Prostate gland (tissue), 2 donors: ENCODE results near the gene TSPAN14. TPM values are rescaled to one million over a fixed set of nuclear protein-coding genes. Genes with fewer than 3 reads are reported as not detected.

Experiments used
- DNase-seq: peaks from one replicate; pipeline ENCODE4 v3.0.0-alpha.2; 2019; ENCODE audit warnings: low spot score
- H3K27ac ChIP-seq, 2 donors: fragments of 200-600 bp; sonication (generic); 2 replicates each; pipeline ENCODE4 v1.5.1; 2017 to 2019
- H3K27me3 ChIP-seq: fragments of 200-600 bp; sonication (generic); replicated peaks from 2 replicates; pipeline ENCODE4 v1.5.1; 2019; ENCODE audit not compliant: insufficient read depth
- H3K36me3 ChIP-seq, 2 donors: fragments of 200-600 bp; sonication (generic); 1 replicate in 1 of 2; 2 replicates in 1 of 2; pipeline versions ENCODE4 v1.5.1 to v1.8.1; 2017 to 2019
- H3K4me1 ChIP-seq: fragments of 200-600 bp; sonication (generic); replicated peaks from 2 replicates; pipeline ENCODE4 v1.5.1; 2019
- H3K4me3 ChIP-seq, 2 donors: fragments of 200-600 bp; sonication (generic); 2 replicates each; pipeline ENCODE4 v1.5.1; 2017 to 2019
- H3K9me3 ChIP-seq: fragments of 200-600 bp; sonication (generic); 2 replicates; pipeline ENCODE4 v1.5.1; 2017
- POLR2A ChIP-seq: fragments of 450-650 bp; IDR thresholded peaks from one replicate; pipeline ENCODE4 v1.6.1; 2016; ENCODE audit warnings: antibody characterized with exemption, mild to moderate bottlenecking
- POLR2AphosphoS5 ChIP-seq: sonication (generic); formaldehyde crosslinking; IDR thresholded peaks from one replicate; pipeline ENCODE4 v1.6.1; 2017; ENCODE audit warnings: antibody characterized with exemption
- WGBS: methylation state at CpG from one replicate; pipeline ENCODE4 v1.1.5; 2018; 5-methylcytosine and 5-hydroxymethylcytosine counted together
- intact Hi-C: fragments of 100-400 bp; cut with DNase I; formaldehyde crosslinking; loops from one replicate; pipeline ENCODE4 v1.14.2; 2022
- total RNA-seq, 2 donors: library from RNA; depleted of rRNA; stranded (reverse); fragments of >200 nt; gene quantifications; one replicate each; pipeline ENCODE4 v1.1.0, GENCODE V29; 2016
- TF ChIP-seq, protein P1 (sequence below), 4 experiments: fragments of 200-600 bp in 2 of 4; fragments of 450-650 bp in 2 of 4; sonication (generic) in 2 of 4; IDR thresholded peaks; 1 replicate in 3 of 4; 2 replicates in 1 of 4; pipeline ENCODE4 v1.5.1; 2016 to 2019; ENCODE audit warnings: antibody characterized with exemption in 4 of 4, mild to moderate bottlenecking in 2 of 4, moderate library complexity in 2 of 4

TSPAN14 gene
- total RNA-seq, 2 donors from 2014 or later: 69.8 to 103 TPM

- no peak overlapping the region for H3K4me3 ChIP-seq
- no peak for DNase-seq
- H3K36me3 ChIP-seq: no peaks in the 10 kb centered on the region
- intact Hi-C loops: no loop called here
- no peak overlapping the region for H3K27ac ChIP-seq
- H3K9me3 ChIP-seq: no peaks in the 10 kb centered on the region
- WGBS: 77% methylated on average over 5 of the region's 5 CpGs
- TF ChIP-seq POLR2A (no peak), POLR2AphosphoS5 (no peak)
- no peaks in the 10 kb centered on the region for H3K4me1 ChIP-seq
- H3K27me3 ChIP-seq: no peaks in the 10 kb centered on the region
Measured at GRCh38 chr10:80579849-80580637, 125.9 kb downstream of the TSPAN14 start.

DNA sequence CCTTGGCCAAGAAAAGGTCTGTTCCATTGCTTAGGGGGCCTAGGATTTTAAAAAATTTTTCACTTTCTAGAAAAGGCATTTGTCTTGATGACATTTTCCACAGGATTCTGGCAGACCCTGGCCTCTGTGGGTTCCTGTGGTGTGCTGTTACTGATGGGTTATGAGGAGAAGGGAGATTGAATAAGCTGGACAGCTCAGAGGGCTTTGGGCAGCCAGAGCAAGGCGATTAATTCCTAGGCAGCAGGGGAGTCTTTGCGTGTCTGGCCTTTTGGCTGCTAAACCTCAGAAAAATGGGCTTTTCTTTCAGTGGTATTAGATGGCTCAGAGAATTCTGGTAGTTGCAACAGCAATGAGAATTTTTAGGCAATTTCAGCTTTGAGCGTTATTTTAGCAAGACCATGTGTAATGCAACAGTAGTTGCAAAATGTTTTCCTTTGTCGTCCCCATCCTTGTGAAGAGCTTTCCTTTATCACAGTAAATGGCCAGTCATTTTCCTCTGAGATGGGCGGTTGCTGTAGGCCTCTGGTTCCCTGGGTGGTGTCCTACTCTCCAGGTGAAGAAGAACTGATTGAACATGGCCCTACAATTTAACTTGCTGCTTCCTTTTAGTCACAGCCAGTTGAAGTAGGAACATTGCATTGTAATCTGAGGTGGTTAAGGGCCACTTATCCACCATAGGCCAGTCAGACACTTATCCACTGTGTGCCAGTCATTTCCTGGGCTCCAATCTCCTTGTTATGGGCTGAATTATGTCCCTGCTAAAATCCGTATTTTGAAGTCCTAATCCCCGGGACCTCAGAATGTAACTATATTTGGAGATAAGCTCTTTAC lies 126.7 kb downstream of the TSPAN14 start:
- TF ChIP-seq, protein P1, sequence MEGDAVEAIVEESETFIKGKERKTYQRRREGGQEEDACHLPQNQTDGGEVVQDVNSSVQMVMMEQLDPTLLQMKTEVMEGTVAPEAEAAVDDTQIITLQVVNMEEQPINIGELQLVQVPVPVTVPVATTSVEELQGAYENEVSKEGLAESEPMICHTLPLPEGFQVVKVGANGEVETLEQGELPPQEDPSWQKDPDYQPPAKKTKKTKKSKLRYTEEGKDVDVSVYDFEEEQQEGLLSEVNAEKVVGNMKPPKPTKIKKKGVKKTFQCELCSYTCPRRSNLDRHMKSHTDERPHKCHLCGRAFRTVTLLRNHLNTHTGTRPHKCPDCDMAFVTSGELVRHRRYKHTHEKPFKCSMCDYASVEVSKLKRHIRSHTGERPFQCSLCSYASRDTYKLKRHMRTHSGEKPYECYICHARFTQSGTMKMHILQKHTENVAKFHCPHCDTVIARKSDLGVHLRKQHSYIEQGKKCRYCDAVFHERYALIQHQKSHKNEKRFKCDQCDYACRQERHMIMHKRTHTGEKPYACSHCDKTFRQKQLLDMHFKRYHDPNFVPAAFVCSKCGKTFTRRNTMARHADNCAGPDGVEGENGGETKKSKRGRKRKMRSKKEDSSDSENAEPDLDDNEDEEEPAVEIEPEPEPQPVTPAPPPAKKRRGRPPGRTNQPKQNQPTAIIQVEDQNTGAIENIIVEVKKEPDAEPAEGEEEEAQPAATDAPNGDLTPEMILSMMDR (IDR thresholded peaks at IDR 0.05): no peak
- TF ChIP-seq POLR2A (no peak), POLR2AphosphoS5 (no peak)
- no peak for DNase-seq
- intact Hi-C loops: no loop called here
- no peaks in the 10 kb centered on the region for H3K27me3 ChIP-seq
- no peaks in the 10 kb centered on the region for H3K9me3 ChIP-seq
- no peak overlapping the region for H3K4me3 ChIP-seq
- H3K4me1 ChIP-seq: no peaks in the 10 kb centered on the region
- H3K27ac ChIP-seq: no peak overlapping the region
- H3K36me3 ChIP-seq: no peaks in the 10 kb centered on the region
- 91% methylated on average over 7 of the region's 7 CpGs for WGBS

DNA sequence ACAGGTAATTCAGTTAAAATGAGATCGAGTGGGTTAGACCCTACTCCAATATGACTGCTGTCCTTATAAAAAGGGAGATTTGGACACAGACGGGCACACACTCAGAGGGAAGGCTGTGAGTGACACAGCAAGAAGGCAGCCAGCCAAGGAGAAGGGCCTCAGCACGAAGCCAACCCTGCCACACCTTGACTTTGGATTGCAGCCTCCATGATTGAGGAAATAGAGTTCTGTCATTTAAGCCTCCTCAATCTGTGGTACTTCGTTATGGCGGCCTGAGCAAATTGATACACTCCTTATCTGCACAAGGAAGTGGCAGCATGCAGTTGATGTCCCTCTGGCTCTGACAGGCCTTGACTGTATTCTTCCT lies 127.3 kb downstream of the TSPAN14 start:
- no peak overlapping the region for H3K27ac ChIP-seq
- no peaks in the 10 kb centered on the region for H3K27me3 ChIP-seq
- H3K4me3 ChIP-seq: no peak overlapping the region
- no peak for DNase-seq
- no peaks in the 10 kb centered on the region for H3K4me1 ChIP-seq
- TF ChIP-seq, protein P1 (IDR thresholded peaks at IDR 0.05): no peak
- TF ChIP-seq POLR2A: no peak
- TF ChIP-seq POLR2AphosphoS5: no peak
- no peaks in the 10 kb centered on the region for H3K36me3 ChIP-seq
- no peaks in the 10 kb centered on the region for H3K9me3 ChIP-seq
- intact Hi-C loops: no loop called here
- 91% methylated on average over 5 of the region's 5 CpGs for WGBS

DNA sequence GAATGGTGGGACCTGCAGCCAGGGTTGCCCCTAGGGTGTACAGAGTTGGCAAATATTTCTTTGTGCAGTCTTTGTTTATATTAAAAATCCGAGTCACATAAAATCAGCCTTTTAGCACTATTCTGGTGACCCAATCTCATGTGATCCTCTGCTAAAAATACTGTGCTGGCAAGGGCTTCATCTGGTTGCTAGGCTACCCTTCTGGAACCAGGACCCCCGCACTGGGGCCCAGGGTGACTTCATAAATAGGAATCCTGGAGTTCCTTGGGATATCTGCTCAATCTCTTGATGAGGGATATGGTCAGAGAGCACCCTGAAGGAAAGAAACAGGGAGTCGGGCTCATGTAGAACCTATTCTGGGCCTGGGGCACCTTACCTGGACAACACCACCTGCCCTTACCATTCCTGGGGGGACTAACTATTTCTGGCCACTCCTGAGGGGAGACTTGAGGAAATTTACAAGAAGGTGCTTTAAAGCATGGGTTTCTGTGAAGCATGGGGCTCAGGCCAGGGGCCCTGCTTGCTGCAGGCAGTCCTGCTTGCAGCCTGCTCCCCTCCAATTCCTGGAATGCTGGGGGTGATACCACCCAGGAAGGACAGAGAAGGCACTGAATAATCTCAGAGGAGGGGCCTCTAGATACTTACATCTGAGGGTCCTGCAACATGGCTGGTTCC lies 128.3 kb downstream of the TSPAN14 start:
- no peaks in the 10 kb centered on the region for H3K9me3 ChIP-seq
- H3K4me3 ChIP-seq: no peak overlapping the region
- no peaks in the 10 kb centered on the region for H3K4me1 ChIP-seq
- TF ChIP-seq, protein P1 (IDR thresholded peaks at IDR 0.05): no peak
- TF ChIP-seq POLR2AphosphoS5: no peak
- TF ChIP-seq POLR2A: no peak
- no peak for DNase-seq
- intact Hi-C loops: no loop called here
- H3K36me3 ChIP-seq: no peaks in the 10 kb centered on the region
- no peak overlapping the region for H3K27ac ChIP-seq
- 66% methylated on average over 3 of the region's 3 CpGs for WGBS
- no peaks in the 10 kb centered on the region for H3K27me3 ChIP-seq

Other genes starting within 250 kb of the TSPAN14 start
- 100 to 1,000 TPM; 158 to 174 TPM for gene ANXA11, start 248.8 kb upstream of the TSPAN14 start, total RNA-seq
- gene MAT1A, start 164.7 kb upstream of the TSPAN14 start, total RNA-seq: 1 to 10 TPM in 1 of 2 donors, not detected in 1; 3.9 TPM
- 1 to 10 TPM in 1 of 2 donors, not detected in 1; 8.7 TPM for gene DYDC1, start 97.6 kb upstream of the TSPAN14 start, total RNA-seq
- not detected for gene DYDC2, start 97.5 kb upstream of the TSPAN14 start, total RNA-seq
- 100 to 1,000 TPM in 1 of 2 donors, 10 to 100 TPM in 1; 86.0 to 101 TPM for gene PRXL2A, start 45.8 kb upstream of the TSPAN14 start, total RNA-seq
- under 1 TPM in 1 of 2 donors, not detected in 1; 0.40 TPM for gene SH2D4B, start 83.6 kb downstream of the TSPAN14 start, total RNA-seq